SK-N-SH (cell line): Measurements from ENCODE around the gene LGALS9C. TPM values are rescaled to one million over a fixed set of nuclear protein-coding genes. Genes with fewer than 3 reads are reported as not detected.
"Not testable (repeated sequence)": the region's sequence is repeated elsewhere in the genome, so short reads cannot be mapped to it uniquely, and the experiment has no call there.

Experiments
- CTCF ChIA-PET: fragments of 300-600, 350-600 bp; formaldehyde crosslinking; extraction: SDS; loops from one replicate; lab custom pipeline; 2021; lab: Yijun Ruan, JAX
- POLR2A ChIA-PET: fragments of 350-600 bp; sonication (Branson Sonifier 250); formaldehyde crosslinking; extraction: SDS; loops from one replicate; lab custom pipeline; 2020; ENCODE audit warnings: antibody characterized with exemption, inconsistent platforms; lab: Yijun Ruan, JAX
- DNase-seq: peaks from one replicate; pipeline ENCODE4 v3.0.0; 2012
- H2AFZ ChIP-seq: fragments of 200-600 bp; sonication (generic); 2 replicates; pipeline ENCODE4 v1.8.1; 2016; ENCODE audit warnings: antibody characterized with exemption, mild to moderate bottlenecking, low read depth
- H3F3A ChIP-seq: fragments of 200-600 bp; sonication (generic); replicated peaks from 2 replicates; pipeline ENCODE3; 2016; ENCODE audit warnings: antibody characterized with exemption, mild to moderate bottlenecking; ENCODE audit not compliant: insufficient read depth
- H3K27ac ChIP-seq, 2 experiments: fragments of 200-500 bp in 1 of 2; fragments of 200-600 bp in 1 of 2; sonication (Bioruptor generic) in 1 of 2; sonication (generic), shearing (Covaris generic) in 1 of 2; 2 replicates each; pipeline versions ENCODE4 v1.5.1 to v1.6.1; 2014 to 2016; ENCODE audit warnings: low read depth in 2 of 2, inconsistent platforms in 1 of 2, low read length in 1 of 2, mild to moderate bottlenecking in 1 of 2, mixed read lengths in 1 of 2
- H3K27me3 ChIP-seq: fragments of 200-600 bp; sonication (generic), shearing (Covaris generic); 2 replicates; pipeline ENCODE4 v1.6.1; 2016; ENCODE audit warnings: mixed run types; ENCODE audit not compliant: insufficient read depth
- H3K36me3 ChIP-seq, 2 experiments: fragments of 200-500 bp in 1 of 2; fragments of 200-600 bp in 1 of 2; sonication (Bioruptor generic) in 1 of 2; sonication (generic) in 1 of 2; replicated peaks in 1 of 2; 2 replicates each; pipeline versions ENCODE3 to v1.5.1; 2014 to 2016; ENCODE audit warnings: low read length in 1 of 2, mild to moderate bottlenecking in 1 of 2; ENCODE audit not compliant: insufficient read depth in 2 of 2, control insufficient read depth in 1 of 2
- H3K4me1 ChIP-seq, 2 experiments: fragments of 200-500 bp in 1 of 2; fragments of 200-600 bp in 1 of 2; sonication (Bioruptor generic) in 1 of 2; sonication (generic), shearing (Covaris generic) in 1 of 2; 2 replicates each; pipeline versions ENCODE4 v1.5.1 to v1.6.1; 2014 to 2016; ENCODE audit warnings: low read depth in 1 of 2, low read length in 1 of 2, mixed run types in 1 of 2; ENCODE audit not compliant: insufficient read depth in 2 of 2, control insufficient read depth in 1 of 2
- H3K4me2 ChIP-seq: fragments of 200-600 bp; sonication (generic), shearing (Covaris generic); 2 replicates; pipeline ENCODE4 v1.6.1; 2017; ENCODE audit warnings: mixed run types
- H3K4me3 ChIP-seq, 2 experiments: fragments of 200-500 bp in 1 of 2; fragments of 200-600 bp in 1 of 2; sonication (Bioruptor generic) in 1 of 2; sonication (generic), shearing (Covaris generic) in 1 of 2; 2 replicates each; pipeline versions ENCODE4 v1.5.1 to v1.8.1; 2014 to 2016; ENCODE audit warnings: low read depth in 2 of 2, inconsistent platforms in 1 of 2, low read length in 1 of 2, mild to moderate bottlenecking in 1 of 2, mixed read lengths in 1 of 2, moderate library complexity in 1 of 2
- H3K79me2 ChIP-seq: fragments of 200-600 bp; sonication (generic); 2 replicates; pipeline ENCODE4 v1.8.1; 2017; ENCODE audit warnings: mild to moderate bottlenecking; ENCODE audit not compliant: insufficient read depth
- H3K9ac ChIP-seq: fragments of 200-600 bp; sonication (generic); 2 replicates; pipeline ENCODE4 v1.6.1; 2017; ENCODE audit warnings: mixed run types
- H3K9me2 ChIP-seq: fragments of 200-600 bp; sonication (generic); 2 replicates; pipeline ENCODE4 v1.6.1; 2017; ENCODE audit warnings: mixed run types
- H3K9me3 ChIP-seq: fragments of 200-600 bp; sonication (generic); 2 replicates; pipeline ENCODE4 v1.6.1; 2017; ENCODE audit warnings: mixed run types, mild to moderate bottlenecking, moderate library complexity
- H4K20me1 ChIP-seq: fragments of 200-600 bp; sonication (generic); 2 replicates; pipeline ENCODE4 v1.6.1; 2017; ENCODE audit warnings: mild to moderate bottlenecking, mixed run types; ENCODE audit not compliant: insufficient read depth
- WGBS: methylation state at CpG from one replicate; pipeline ENCODE4 v1.1.6; 2017; ENCODE audit warnings: low lambda C conversion rate; 5-methylcytosine and 5-hydroxymethylcytosine counted together
- polyA plus RNA-seq, 3 experiments: library from polyadenylated mRNA; depleted of rRNA; stranded (reverse); fragments of >200 nt; gene quantifications; 2 replicates each; pipeline ENCODE4 v1.2.3, GENCODE V29; 2012

The LGALS9C gene
- polyA plus RNA-seq, 1 of the 3 experiments (the other 2 are of a cell fraction), result not detected

GRCh38 chr17:18507729-18508128 is 31.1 kb downstream of the LGALS9C start:
- WGBS, result 82% methylated on average over 2 of the region's 9 CpGs
- H3F3A ChIP-seq, H2AFZ ChIP-seq, H3K9ac ChIP-seq, H3K4me1 ChIP-seq, H3K27me3 ChIP-seq, H3K4me2 ChIP-seq, H3K79me2 ChIP-seq, H3K36me3 ChIP-seq, H4K20me1 ChIP-seq, POLR2A ChIA-PET, H3K27ac ChIP-seq, CTCF ChIA-PET, H3K9me2 ChIP-seq, H3K4me3 ChIP-seq, H3K9me3 ChIP-seq, DNase-seq: not testable (repeated sequence)

DNA sequence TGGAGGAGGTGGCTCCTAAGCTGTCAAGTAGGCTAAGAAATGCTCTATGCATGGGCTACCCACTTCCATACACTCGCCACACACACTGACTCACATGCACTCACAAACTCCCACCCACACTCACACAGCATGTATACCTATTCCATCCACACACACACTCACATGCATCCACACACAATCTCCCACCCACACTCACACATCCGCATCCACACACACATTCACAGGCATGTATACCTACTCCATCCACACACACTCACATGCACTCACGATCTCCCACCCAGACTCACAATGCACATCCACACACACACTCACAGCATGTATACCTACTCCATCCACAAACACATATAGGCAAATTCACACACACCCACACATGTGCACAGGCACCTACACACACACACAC is 32.1 kb downstream of the LGALS9C start:
- CTCF ChIA-PET, H3K9ac ChIP-seq, H3K27me3 ChIP-seq, H3K9me3 ChIP-seq, H3K4me2 ChIP-seq, H4K20me1 ChIP-seq, H3F3A ChIP-seq, H3K36me3 ChIP-seq, H3K79me2 ChIP-seq, H3K9me2 ChIP-seq, POLR2A ChIA-PET, H3K27ac ChIP-seq, H3K4me3 ChIP-seq, DNase-seq, H2AFZ ChIP-seq, H3K4me1 ChIP-seq: not testable (repeated sequence)
- 66% methylated on average over 3 of the region's 3 CpGs for WGBS

GRCh38 chr17:18521100-18521499 is 44.5 kb downstream of the LGALS9C start:
- CTCF ChIA-PET, H3K9ac ChIP-seq, H3K9me2 ChIP-seq, H3K4me1 ChIP-seq, DNase-seq, H3K36me3 ChIP-seq, H4K20me1 ChIP-seq, H3K4me3 ChIP-seq, H3K27ac ChIP-seq, H3K79me2 ChIP-seq, H3K4me2 ChIP-seq, H3K9me3 ChIP-seq, H3K27me3 ChIP-seq, H3F3A ChIP-seq, H2AFZ ChIP-seq, POLR2A ChIA-PET: not testable (repeated sequence)
- 38% methylated on average over 1 of the region's 8 CpGs for WGBS

DNA sequence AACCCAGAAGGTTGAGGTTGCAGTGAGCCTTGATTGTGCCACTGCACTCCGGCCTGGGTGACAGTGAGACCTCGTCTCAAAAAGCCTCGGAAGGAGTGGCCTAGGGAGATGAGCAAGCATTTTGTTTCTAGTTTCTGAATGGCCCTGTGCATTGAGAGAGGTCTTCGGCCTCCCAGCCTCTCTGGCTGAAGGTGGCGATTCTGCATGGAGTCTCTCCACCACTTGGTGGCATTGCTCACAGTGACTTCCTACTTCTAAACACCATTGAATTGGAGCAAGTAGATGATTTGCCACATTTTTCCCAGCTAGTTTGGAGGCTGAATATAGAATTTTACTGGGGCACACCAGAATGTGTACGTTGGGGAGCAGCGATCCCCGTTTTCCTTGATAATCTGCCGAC is 48.4 kb downstream of the LGALS9C start:
- H3F3A ChIP-seq, DNase-seq, POLR2A ChIA-PET, H4K20me1 ChIP-seq, H3K9me3 ChIP-seq, H3K9ac ChIP-seq, H3K36me3 ChIP-seq, CTCF ChIA-PET, H3K27ac ChIP-seq, H3K27me3 ChIP-seq, H3K9me2 ChIP-seq, H3K4me1 ChIP-seq, H2AFZ ChIP-seq, H3K4me2 ChIP-seq, H3K79me2 ChIP-seq, H3K4me3 ChIP-seq: not testable (repeated sequence)
- 79% methylated on average over 4 of the region's 9 CpGs for WGBS

GRCh38 chr17:18526168-18526800 is 49.7 kb downstream of the LGALS9C start:
- H3K36me3 ChIP-seq, H3K27me3 ChIP-seq, H3K79me2 ChIP-seq, H3K27ac ChIP-seq, H3K9me2 ChIP-seq, H3K4me1 ChIP-seq, H3K4me3 ChIP-seq, CTCF ChIA-PET, H3K9me3 ChIP-seq, H3K9ac ChIP-seq, H2AFZ ChIP-seq, H3F3A ChIP-seq, DNase-seq, H4K20me1 ChIP-seq, H3K4me2 ChIP-seq, POLR2A ChIA-PET: not testable (repeated sequence)
- WGBS, result 40% methylated on average over 5 of the region's 12 CpGs
